Stimulated activated CD8-positive, alpha-beta memory T cell treated with anti-CD3 and anti-CD28 coated beads, Interleukin-4, amount 100 ng/mL, for 1 hour (primary cell): ENCODE results near the gene SLAMF1.

Source experiments
- DNase-seq, 2 donors: peaks; one replicate each; pipeline ENCODE4 v3.0.0-alpha.2; 2020; ENCODE audit warnings: low read depth in 2 of 2, low spot score in 1 of 2

Gene SLAMF1

DNA sequence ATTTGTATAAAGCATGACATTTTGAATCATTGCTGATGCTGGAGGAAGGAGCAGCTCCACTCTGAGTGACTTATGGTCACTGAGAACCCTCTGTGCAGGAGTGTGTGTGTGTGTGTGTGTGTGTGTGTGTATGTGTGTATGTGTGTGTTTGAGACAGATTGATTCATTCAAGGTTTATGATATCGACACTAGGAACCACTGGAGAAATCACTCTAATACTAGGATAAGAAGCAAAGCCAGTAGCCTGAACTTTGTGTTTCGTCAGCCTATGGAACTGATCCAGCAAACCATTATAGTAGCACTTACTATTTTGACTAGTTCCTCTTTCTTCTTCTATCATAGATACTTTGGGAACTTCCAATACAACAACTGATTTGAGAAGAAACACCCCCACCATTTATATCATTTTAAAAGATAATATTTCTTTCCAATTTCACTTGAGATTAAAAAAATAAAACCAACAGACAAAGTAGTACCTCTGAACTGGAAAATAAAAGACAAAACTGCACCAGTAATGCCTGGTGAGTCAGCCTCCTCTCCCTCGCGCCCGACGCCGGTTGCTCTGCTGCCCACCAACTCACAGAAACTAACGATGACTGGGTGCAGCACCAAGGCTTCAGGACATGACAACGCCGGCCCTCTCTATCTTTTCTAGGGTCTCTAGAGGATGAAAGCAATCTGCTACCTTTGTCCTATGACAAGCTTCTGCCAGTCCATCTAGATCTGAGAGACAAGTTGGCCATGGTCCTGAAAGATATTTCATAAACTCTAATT lies 20.9 kb downstream of the SLAMF1 start:
- DNase-seq = no peak

DNA sequence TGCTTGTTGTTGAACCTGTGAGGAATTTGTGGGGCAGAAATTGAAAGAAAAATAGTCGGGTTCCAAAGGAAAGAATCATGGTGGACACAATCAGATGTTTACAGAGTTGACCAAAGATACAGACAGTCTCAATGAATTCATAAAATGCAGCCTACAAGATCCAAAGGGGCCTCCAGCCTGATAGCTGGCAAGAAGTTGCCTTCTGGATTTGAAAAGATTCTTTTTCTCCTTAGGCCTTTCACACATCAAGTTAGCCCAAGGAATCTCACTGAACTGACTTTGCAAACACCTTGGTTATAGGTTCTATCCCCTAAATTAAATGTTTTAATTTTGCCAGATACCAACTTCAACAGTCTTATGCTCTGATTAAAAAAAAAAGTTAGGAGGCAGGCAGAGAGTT lies 21.5 kb downstream of the SLAMF1 start:
- no peak for DNase-seq

DNA sequence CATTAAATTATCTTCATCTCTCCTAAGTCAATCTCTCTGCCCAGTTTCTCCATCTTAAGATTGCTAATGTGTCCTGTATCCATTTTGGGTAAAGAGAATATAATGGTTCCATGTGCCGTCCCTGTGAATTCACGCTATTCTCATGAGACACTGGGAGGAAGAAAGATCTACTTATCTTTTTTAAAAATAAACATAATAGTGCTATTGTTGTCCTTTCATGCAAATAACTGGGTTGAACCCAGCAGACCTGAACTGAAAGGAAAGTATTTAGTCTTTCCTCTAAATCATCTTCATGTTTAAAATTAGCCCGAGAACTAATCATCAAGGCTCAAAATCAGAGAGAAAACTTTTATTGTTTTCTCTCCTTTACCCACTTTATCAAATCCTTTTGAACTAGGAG lies 22.4 kb downstream of the SLAMF1 start:
- no peak for DNase-seq

DNA sequence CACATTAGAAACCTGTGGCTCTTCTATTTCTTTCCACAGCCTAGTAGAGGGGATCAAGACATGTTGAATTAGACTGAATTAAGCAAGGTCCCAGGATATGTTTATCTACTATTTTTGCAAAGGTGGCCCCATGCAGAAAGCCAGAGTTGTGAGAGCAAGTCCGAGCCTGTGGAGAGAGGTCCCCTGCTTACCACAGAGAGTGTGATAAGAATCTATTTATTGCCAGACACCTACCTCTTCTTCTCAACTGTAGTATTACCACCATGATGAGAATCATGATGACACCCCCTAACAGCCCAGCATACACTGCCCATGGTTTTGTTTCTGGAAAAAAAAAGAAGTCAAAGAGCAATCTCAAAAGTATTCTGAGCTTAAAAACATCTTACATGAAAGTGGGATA lies 23.0 kb downstream of the SLAMF1 start:
- DNase-seq = no peak

DNA sequence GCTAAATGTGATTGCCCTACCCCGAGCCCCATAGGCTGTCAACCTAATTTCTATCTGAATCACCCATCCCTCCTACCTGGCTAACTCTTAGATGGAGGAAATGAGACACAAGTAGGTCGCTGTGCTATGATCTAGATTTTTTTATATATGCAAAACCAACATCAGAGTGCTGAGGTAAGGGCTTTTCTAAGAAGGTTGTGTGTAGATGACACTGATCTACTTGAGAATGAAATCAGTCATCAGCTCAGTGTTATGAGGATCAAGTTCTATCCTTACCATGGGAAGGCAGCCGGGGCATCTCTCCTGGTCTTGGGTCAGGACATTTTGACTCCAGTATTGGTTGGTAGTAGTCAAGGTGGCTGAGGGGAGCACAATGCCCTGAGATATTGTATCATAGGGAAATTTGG lies 23.6 kb downstream of the SLAMF1 start:
- no peak for DNase-seq

DNA sequence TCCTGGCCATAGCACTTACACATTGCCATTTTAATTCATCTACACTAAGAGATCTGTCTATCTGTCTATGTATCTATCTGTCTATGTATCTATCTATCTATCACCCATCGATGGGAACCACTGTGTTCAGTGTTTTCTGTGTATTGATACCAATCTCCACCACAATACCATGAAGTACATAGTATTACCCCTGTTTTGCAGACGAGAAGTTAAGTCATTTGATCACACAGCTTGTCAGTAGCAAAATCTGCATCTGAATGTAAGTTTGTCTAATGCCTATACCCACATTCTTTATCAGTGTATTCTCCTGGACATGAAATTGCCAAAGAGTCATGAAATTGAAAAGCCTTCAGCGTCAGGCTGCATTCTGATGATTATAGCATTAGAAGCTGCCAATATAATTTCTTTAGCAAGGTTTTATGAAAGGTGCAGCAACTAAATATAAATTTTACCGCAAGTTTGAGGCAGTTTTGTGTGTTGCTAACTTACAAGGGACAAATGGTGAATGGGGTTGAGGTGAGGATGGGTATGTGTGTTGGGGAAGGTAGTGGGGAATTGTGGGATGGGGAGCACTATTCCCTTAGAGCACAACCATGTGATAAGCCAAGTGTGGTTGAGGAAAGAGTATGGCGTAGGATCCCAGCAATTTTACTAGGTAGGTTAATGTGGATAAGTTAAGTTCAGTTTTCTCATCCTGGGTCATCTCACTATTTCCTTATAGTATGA lies 24.2 kb downstream of the SLAMF1 start:
- DNase-seq = no peak

DNA sequence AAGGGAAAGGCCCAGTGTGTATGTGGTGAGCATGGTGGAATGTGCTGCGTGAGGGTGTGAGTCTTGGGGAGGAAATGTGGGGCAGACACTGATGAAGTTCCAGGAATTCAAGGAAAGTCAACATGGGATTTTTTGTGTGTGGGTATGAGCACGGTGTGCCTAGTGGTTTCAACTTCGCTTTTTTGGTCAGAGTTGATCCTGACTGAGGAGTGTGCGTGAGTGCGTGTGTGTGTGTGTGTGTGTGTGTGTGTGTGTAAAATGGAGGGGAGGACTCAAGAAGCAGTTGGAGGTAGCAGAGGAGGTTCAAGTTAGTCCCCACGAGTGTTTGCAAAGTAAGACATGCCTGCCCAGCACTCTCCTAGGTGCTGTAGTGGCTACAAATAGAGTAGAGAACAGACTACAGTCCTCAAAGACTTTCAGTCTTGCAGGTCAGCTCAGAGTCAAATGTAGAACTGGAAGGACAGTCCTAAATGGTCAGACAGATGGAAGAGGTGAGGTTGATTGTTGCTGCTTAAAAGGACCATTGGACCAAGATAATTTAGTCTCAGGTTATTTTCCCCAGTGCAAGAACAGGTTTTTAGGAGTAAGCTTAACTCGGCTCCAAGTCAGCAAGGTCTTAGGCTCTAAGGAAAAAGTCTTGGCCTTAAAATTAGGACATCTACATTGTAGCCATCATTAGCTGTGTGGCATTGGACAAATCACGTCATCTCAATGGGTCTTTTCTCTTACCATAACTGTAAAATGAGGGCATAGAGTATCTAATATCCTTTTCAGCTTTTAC lies 25.0 kb downstream of the SLAMF1 start:
- DNase-seq = no peak

DNA sequence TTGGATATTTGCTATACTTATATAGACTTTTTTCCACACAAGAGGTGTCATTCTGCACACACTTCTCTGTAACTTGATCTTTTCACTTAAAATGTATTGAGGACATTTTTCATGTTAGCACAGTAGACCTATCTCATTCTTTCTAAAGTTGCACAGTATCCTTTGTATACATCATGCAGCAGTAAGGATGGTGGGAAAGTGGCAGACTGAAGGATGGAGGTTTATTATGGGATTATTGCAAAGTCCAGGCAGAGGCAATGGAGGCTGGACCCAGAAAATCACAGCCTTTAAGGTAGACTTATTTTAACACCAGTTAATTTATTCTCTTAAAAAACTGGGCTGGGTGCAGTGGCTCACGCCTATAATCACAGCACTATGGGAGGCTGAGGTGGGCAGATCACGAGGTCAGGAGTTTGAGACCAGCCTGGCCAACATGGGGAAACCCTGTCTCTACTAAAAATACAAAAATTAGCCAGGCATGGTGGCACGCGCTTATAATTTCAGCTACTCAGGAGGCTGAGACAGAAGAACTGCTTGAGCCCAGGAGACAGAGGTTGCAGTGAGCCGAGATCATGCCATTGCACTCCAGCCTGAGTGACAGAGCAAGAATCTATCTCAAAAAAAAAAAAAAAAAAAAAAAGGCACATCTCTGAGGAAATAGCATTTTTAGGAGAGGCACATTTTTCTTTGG lies 25.8 kb downstream of the SLAMF1 start:
- no peak for DNase-seq

DNA sequence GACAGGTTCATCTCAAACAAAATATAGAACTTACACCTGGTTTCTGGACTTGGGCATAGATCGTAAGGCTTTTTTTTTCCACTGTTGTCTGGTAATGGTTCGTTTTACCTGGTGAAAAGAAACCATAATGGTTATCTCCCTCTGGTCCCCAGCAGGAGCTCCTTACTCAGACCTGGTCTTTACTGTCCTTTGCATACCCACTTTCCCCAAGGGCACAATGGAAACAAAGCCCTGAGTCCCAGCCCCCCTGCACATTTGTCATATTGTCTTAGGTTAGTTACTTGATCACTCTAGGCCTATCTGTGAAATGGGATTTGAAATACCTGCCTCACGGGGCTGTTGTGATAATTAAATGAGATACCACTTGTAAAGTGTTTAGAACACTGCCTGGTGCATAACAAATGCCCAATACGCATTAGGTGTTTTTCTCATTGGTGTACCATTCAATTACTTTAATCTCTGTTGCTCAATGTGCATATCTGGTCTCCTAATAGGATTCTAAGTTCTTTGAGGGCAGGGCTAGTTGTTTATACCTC lies 27.0 kb downstream of the SLAMF1 start:
- DNase-seq = no peak

DNA sequence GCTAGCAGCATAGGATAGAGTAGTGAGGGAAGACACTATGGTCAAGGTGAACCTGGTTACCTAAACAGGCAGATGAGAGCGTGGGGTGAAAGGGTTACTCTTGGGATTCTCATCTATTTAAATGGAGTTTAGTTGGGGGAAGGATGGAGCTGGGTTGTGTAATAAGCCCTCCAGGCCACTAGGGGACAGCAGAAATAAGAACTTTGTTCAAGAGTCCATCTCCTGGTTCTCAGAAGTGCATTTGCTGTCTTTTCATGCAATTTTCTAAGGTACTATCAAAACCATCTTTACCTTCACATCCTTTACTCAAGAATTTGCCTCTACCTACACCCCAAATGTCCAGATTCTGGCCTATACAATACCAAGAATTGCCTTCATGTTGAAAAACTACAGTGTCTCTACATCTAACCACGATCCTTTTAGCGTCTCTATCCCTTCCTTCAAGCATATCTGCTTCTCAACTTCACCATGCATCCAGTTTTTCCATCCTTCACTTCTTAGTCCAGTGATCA lies 28.0 kb downstream of the SLAMF1 start:
- DNase-seq = no peak

DNA sequence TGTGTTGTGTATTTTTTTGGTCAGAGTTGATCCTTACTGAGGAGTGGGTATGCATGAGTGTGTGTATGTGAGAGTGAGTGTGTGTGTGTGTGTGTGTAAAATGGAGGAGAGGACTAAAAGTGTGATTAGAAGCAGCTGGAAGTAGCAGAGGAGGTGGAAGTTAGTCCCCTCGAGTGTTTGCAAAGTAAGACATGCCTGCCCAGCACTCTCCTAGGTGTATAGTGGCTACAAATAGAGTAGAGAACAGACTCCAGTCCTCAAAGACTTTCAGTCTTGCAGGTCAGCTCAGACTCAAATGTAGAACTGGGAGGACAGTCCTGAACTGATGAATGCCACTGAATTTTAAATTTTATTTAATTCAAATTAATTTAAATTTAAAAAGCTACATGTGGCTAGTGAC lies 28.5 kb downstream of the SLAMF1 start:
- no peak for DNase-seq

DNA sequence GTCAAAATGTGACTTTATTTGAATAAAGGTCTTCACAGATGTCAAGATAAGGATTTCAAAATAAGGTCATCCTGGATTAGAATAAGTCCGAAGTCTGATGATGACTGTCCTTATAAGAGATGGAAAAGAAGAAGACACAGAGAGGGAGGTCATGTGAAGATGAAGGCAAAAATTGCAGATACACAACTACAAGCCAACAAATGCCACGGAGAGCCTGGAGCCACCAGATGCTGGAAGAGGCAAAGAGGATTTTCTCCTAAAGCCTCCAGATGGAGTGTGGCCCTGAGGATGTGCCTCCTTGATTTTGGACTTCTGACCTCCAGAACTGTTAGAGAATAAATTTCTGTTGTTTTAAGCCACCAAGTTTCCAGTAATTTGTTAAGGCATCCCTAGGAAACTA lies 31.2 kb downstream of the SLAMF1 start:
- no peak for DNase-seq

DNA sequence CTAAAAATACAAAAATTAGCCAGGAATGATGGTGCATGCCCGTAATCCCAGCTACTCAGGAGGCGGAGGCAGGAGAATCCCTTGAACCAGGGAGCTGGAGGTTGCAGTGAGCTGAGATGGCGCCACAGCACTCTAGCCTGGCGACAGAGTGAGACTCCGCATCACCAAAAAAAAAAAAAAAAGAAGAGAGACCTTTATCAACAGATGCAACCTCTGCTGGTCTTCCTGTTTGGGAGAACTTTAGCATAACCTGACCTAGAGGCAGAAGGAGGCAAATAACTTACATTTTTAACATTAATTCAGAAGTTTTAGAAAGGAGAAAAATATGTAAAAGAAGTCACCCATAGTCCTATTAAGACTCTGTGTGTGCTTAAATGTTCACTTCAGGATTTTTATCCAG lies 32.4 kb downstream of the SLAMF1 start:
- DNase-seq = no peak

DNA sequence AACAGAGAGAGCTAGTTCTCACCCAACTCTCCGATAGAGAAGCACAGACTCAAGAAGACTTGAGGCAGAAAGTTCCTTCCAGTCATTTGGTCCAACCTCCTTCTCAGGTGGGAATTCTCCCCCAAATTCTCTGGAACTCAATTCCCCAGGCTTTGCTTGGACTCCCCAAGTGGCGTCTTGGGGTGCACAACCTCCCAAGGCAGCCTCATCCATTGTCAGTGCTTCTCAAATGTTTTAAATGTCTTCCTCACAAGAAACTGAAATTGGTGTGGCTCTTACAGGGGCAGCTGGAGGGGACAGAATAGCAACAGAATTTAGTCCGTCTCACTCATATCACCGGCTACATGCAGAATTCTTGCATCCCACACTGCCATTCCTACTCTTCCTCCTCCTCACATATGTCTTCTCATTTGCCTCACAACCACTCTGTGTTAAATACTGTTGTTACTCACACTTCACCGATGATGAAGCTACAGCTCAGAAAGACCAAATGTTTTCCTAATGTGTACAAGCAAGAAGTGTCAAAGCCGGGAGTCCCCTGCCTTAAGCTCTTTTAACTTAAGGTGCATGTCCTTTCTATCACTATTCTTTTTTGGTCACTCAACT lies 34.1 kb downstream of the SLAMF1 start:
- DNase-seq = no peak

DNA sequence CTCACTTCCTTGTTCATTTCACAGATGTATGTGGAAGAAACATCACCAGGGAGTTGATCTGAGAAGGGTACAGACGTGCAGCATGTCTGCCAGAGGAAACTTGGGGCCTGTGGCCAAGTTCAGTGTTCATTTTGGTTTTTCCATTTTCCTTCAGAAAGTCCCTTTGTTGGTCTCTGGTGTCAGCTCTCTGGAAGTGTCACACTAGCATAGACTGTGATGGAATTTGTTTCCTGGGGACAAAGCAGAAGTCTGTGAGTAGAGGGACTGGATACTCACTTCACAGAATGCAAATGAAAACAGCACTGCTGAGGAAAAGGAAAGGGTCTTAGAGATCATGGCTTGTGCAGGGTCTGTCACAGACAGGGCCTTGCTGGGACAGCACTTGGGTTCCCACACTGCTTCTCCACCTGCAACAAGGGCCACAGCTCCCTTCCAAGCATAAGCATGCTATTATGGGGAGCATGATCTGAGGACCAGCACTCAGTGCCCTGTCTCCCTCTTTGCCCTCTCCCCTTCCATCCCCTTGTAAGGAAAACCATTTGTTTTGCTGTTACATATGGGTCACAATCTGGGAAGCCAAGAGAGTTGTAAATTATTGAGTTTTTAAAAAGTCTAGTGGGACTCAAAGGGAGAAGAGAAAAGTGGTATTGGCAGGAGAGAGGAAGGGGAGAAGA lies 36.1 kb downstream of the SLAMF1 start:
- no peak for DNase-seq

DNA sequence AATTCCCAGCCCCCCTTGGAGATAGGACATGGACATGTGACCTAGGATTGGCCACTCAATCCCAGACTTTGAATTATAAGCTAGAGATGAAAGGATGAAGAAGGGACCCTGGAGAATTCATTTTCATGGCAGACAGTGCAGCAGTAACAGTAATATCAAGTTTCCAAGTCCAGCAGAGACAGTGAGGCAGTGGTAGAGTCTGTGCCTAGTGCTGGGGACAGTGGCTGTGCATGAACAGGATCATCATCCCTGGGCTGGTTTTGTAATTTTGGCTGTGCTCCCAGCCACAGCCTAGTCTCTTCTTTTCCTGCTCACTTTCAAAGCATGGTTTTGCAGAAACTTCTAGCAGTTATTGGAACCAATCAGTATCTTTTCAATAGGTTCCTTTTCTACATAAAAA lies 37.9 kb downstream of the SLAMF1 start:
- no peak for DNase-seq

DNA sequence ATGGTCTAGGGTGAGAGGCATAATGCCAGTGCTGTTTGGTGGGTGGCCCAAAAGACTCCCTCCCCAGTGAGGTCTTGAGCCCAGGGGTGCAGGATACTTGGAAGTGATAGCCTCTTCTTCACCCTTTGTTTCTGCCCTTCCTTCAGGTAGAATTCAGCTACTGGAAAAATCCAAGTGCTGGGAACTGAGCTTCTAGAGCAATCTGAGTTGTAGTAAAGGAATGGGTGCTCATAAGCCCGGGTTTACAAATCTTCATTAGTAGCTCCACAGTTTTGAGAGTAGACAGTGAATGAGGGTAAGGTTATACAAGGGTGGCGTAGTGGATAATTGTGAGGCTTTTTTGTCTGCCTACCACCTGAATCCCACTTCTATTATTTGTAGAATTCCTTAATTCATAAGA lies 38.3 kb downstream of the SLAMF1 start:
- DNase-seq = no peak

DNA sequence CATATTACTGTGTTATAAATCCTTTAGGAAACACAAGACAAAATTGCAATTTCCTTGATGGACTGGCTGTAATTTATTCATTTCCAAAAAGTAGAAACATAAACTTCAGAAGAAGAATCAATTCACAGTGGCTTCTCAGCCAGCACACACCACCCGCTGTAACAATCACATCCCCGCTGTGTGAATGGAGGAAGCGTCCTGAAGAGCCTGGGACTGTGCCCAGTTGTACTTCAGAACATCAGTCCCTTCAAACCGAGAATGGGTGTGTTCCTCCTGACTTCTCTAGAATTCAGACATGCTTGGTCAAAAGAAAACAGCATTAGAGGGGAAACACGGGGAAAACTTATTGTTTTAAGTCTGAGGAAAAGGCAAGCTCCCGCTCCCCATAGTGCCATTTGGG lies 38.8 kb downstream of the SLAMF1 start:
- DNase-seq = no peak

DNA sequence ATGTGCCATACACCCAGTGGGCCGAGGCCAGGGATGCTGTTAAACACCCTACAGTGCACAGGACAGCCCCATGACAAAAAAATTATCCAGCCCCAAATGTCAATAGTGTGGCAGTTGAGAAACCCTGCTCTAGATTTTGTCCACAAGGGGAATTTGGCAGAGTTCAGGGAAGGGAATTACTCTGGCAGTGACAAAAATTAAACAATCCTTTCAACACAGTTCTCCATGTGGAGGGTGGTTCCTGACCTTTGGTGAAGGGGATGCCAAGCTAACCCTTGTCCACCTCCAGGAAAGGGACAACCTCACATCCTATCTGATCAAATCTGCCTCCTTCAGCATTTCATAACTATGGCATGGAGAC lies 39.2 kb downstream of the SLAMF1 start:
- DNase-seq = no peak

DNA sequence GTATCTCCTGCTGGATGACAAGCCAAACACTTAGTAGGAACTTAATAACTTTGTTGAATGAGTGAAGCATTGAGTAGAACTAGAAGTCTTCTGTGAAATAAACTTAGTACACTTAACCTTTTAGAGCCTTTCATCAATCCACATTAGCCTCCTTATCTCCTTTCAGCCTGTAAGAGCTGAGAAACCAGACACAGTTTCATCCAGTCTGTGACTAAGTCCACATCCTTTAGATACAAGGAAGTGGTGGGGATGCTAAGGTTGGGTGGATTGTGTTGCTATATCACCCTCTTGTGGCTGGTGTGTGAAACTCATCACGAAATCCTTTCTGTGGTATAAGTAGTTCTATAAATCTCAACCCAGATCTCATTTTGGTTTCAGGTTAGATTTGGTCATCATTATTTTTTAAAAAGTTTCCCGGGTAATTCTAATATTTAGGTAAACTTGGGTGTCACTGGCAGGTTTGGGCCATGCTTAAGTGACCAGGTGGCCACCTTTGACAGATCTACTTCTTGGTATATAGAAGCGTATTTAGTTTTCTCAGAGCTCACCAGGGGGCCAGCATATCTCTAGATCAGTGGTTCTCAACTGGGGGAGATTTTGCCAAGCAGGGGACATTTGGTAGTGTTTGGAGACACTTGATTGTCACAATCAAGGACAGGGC lies 39.7 kb downstream of the SLAMF1 start:
- peak in 1 of 2 donors; percentile 34 for DNase-seq
